ENCODE data around the gene LTBP4.
"Not testable (repeated sequence)": the region's sequence is repeated elsewhere in the genome, so short reads cannot be mapped to it uniquely, and the experiment has no call there.

LTBP4 gene

GRCh38 chr19:40576151-40576584 lies 25.0 kb upstream of the LTBP4 start:
- DNase-seq: no peak

GRCh38 chr19:40576585-40577451 lies 24.4 kb upstream of the LTBP4 start, which contains the start of gene SHKBP1:
Gene SHKBP1, plus strand, starts transcription at chr19:40576873. Its CDS starts 27 bp downstream, at chr19:40576900.
- peak; percentile 84 for DNase-seq

- peak; percentile 46 for DNase-seq
Observed at GRCh38 chr19:40578442-40578908, 22.7 kb upstream of the LTBP4 start.

GRCh38 chr19:40580619-40581018 lies 20.6 kb upstream of the LTBP4 start:
- no peak for DNase-seq

GRCh38 chr19:40581531-40581930 lies 19.6 kb upstream of the LTBP4 start:
- DNase-seq: no peak

GRCh38 chr19:40582467-40582866 lies 18.7 kb upstream of the LTBP4 start:
- no peak for DNase-seq

GRCh38 chr19:40583283-40583682 lies 17.9 kb upstream of the LTBP4 start:
- DNase-seq: no peak

GRCh38 chr19:40584007-40584406 lies 17.2 kb upstream of the LTBP4 start:
- DNase-seq: no peak

- DNase-seq: no peak
Observed at GRCh38 chr19:40585241-40585981, 15.8 kb upstream of the LTBP4 start.

GRCh38 chr19:40585982-40586422 lies 15.2 kb upstream of the LTBP4 start:
- no peak for DNase-seq

- no peak for DNase-seq
Observed at GRCh38 chr19:40586611-40587010, 14.6 kb upstream of the LTBP4 start.

GRCh38 chr19:40588110-40588854 lies 12.9 kb upstream of the LTBP4 start:
- DNase-seq: no peak

- no peak for DNase-seq
Observed at GRCh38 chr19:40588926-40589569, 12.1 kb upstream of the LTBP4 start.

- DNase-seq: no peak
Observed at GRCh38 chr19:40589591-40590429, 11.4 kb upstream of the LTBP4 start.

- no peak for DNase-seq
Observed at GRCh38 chr19:40590464-40591265, 10.5 kb upstream of the LTBP4 start.

- DNase-seq: not testable (repeated sequence)
Observed at GRCh38 chr19:40591724-40592123, 9.4 kb upstream of the LTBP4 start.

GRCh38 chr19:40592170-40592569 lies 9.0 kb upstream of the LTBP4 start:
- peak; percentile 44 for DNase-seq

- no peak for DNase-seq
Observed at GRCh38 chr19:40594255-40594654, 6.9 kb upstream of the LTBP4 start.

- DNase-seq: no peak
Observed at GRCh38 chr19:40594657-40595091, 6.5 kb upstream of the LTBP4 start.

GRCh38 chr19:40596608-40597328 lies 4.4 kb upstream of the LTBP4 start:
- no peak for DNase-seq
